Parathyroid adenoma (tissue), 2 donors: ENCODE results near the gene ANAPC1.
"Not testable (repeated sequence)": the region's sequence is repeated elsewhere in the genome, so short reads cannot be mapped to it uniquely, and the experiment has no call there.

Source experiments
- H2AFZ ChIP-seq: fragments of 300-600 bp; sonication (generic); one replicate; pipeline ENCODE4 v1.7.0; 2017; ENCODE audit warnings: antibody characterized with exemption, mild to moderate bottlenecking
- H3K27ac ChIP-seq: fragments of 300-600 bp; sonication (generic); one replicate; pipeline ENCODE4 v1.7.0; 2017
- H3K27me3 ChIP-seq: fragments of 300-600 bp; sonication (generic); one replicate; pipeline ENCODE4 v1.7.0; 2017; ENCODE audit warnings: low read length; ENCODE audit not compliant: control insufficient read depth, insufficient read depth
- H3K36me3 ChIP-seq: fragments of 300-600 bp; sonication (generic); one replicate; pipeline ENCODE4 v1.7.0; 2017; ENCODE audit warnings: low read length; ENCODE audit not compliant: control insufficient read depth, insufficient read depth
- H3K4me1 ChIP-seq: fragments of 300-600 bp; sonication (generic); one replicate; pipeline ENCODE4 v1.7.0; 2017; ENCODE audit warnings: control low read depth
- H3K4me2 ChIP-seq: fragments of 300-600 bp; sonication (generic); one replicate; pipeline ENCODE4 v1.7.0; 2017; ENCODE audit warnings: low read length
- H3K4me3 ChIP-seq: fragments of 300-600 bp; sonication (generic); one replicate; pipeline ENCODE4 v1.7.0; 2017; ENCODE audit warnings: low read depth, low read length
- H3K79me2 ChIP-seq: fragments of 300-600 bp; sonication (generic); one replicate; pipeline ENCODE4 v1.7.0; 2017; ENCODE audit warnings: control low read depth
- H3K9ac ChIP-seq: fragments of 300-600 bp; sonication (generic); one replicate; pipeline ENCODE4 v1.7.0; 2017; ENCODE audit warnings: mild to moderate bottlenecking
- H3K9me3 ChIP-seq: fragments of 300-600 bp; sonication (generic); one replicate; pipeline ENCODE4 v1.7.0; 2017; ENCODE audit warnings: low read length; ENCODE audit not compliant: control insufficient read depth
- TF ChIP-seq, protein P1 (sequence below): fragments of 300-600 bp; sonication (generic); IDR thresholded peaks from one replicate; pipeline ENCODE4 v1.7.0; 2017; ENCODE audit warnings: antibody characterized with exemption, mild to moderate bottlenecking
- donor health status: primary hyperparathyroidism.

ANAPC1 gene

GRCh38 chr2:111747410-111748115, 136.4 kb downstream of the ANAPC1 start:
- H2AFZ ChIP-seq, result peak overlapping the region; percentile 16
- not testable (repeated sequence) for H3K4me3 ChIP-seq, H3K79me2 ChIP-seq, H3K27me3 ChIP-seq, H3K4me2 ChIP-seq, H3K4me1 ChIP-seq, H3K9ac ChIP-seq, H3K36me3 ChIP-seq, H3K27ac ChIP-seq, H3K9me3 ChIP-seq
- TF ChIP-seq, protein P1, sequence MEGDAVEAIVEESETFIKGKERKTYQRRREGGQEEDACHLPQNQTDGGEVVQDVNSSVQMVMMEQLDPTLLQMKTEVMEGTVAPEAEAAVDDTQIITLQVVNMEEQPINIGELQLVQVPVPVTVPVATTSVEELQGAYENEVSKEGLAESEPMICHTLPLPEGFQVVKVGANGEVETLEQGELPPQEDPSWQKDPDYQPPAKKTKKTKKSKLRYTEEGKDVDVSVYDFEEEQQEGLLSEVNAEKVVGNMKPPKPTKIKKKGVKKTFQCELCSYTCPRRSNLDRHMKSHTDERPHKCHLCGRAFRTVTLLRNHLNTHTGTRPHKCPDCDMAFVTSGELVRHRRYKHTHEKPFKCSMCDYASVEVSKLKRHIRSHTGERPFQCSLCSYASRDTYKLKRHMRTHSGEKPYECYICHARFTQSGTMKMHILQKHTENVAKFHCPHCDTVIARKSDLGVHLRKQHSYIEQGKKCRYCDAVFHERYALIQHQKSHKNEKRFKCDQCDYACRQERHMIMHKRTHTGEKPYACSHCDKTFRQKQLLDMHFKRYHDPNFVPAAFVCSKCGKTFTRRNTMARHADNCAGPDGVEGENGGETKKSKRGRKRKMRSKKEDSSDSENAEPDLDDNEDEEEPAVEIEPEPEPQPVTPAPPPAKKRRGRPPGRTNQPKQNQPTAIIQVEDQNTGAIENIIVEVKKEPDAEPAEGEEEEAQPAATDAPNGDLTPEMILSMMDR, result peak; percentile 54

GRCh38 chr2:111744751-111745150, 139.2 kb downstream of the ANAPC1 start:
- H3K4me2 ChIP-seq, H3K4me1 ChIP-seq, H3K36me3 ChIP-seq, H2AFZ ChIP-seq, H3K27me3 ChIP-seq, H3K27ac ChIP-seq, H3K79me2 ChIP-seq, H3K9me3 ChIP-seq, H3K4me3 ChIP-seq, H3K9ac ChIP-seq: not testable (repeated sequence)

DNA sequence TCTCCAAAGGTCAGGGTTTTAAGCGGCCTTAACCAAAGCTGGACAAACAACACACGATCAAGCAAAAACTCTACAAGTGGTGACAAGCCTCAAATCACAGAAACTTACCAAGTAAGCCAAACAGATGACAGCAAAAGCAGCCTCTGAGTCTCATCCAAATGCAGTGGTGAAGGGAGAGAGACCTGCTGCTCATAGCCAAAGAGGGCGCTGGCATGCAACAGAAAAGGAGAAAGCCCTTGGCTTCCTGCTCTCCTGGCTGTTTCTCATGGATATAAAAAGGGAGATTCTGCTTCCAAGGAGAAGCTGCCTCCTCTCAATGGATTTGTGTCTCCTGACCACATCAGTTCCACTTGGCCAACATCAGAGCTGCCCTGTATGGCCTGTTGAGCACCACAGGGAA, 142.5 kb downstream of the ANAPC1 start:
- H3K27ac ChIP-seq, H3K9me3 ChIP-seq, H2AFZ ChIP-seq, H3K4me2 ChIP-seq, H3K36me3 ChIP-seq, H3K4me3 ChIP-seq, H3K4me1 ChIP-seq, H3K9ac ChIP-seq, H3K79me2 ChIP-seq, H3K27me3 ChIP-seq: not testable (repeated sequence)

DNA sequence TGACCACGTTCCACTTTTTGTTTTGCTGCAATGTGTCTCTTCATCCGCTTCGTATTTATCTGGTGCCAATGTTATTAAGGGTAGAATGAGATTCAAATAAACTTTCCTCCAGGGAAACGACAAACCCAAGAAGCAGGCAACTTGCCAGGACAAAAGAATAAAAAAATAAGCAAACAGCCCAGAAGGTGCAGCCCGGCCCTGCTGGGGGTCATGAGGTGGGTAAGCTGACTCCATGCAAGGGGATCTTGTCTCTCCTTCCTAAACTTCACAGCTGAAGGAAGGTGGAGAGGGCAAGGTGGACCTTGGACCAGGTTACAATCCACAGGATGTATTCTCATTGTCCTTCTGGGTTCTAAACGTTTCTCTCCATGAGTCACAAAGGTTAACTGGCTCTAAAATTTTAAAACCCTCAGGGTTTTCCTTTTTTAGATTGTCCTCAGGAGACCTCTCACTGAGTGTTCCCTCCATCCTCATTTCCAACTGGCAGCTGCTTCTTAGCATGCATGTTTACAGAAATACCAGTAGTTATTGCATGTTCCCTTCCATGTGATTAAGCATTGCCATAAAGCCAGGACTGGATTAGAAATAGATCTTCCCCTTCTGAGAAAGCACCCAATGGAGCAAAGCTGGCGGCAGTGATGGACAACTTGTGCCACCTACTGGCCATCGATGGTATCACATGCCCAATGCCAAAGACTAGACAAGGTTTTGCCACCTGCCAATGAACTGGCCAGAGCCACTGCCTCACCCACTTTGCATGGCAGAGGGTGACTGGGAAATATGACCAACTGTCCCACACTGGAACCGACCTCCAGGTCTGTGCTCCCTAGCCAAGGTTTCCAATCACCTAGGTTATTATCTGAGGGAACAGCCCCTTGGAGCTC, 147.9 kb downstream of the ANAPC1 start:
- TF ChIP-seq, protein P1, result peak; percentile 67
- not testable (repeated sequence) for H3K36me3 ChIP-seq, H3K9me3 ChIP-seq, H3K79me2 ChIP-seq, H3K4me3 ChIP-seq, H3K4me1 ChIP-seq, H3K27ac ChIP-seq, H3K9ac ChIP-seq, H3K4me2 ChIP-seq, H2AFZ ChIP-seq, H3K27me3 ChIP-seq

DNA sequence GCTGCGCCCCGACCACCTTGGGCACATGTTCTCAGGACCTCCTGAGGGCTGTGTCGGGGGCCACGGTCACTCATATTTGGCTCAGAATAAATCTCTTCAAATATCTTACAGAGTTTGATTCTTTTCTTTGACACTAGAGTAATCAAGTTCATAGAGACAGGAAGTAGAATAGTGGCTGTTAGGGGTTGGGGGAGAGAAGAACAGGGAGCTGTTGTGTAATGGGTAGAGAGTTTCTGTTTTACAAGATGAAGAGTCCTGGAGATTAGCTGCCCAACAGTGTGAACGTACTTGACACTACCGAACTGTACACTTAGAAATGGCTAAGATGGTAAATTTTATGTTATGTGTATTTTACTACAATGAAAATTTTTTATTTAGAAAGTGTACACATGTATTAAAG, 148.6 kb downstream of the ANAPC1 start:
- H3K9ac ChIP-seq, H3K36me3 ChIP-seq, H2AFZ ChIP-seq, H3K27me3 ChIP-seq, H3K4me3 ChIP-seq, H3K9me3 ChIP-seq, H3K4me2 ChIP-seq, H3K27ac ChIP-seq, H3K4me1 ChIP-seq, H3K79me2 ChIP-seq: not testable (repeated sequence)

- H3K4me1 ChIP-seq, H3K4me3 ChIP-seq, H3K27me3 ChIP-seq, H3K79me2 ChIP-seq, H3K27ac ChIP-seq, H3K36me3 ChIP-seq, H3K4me2 ChIP-seq, H2AFZ ChIP-seq, H3K9ac ChIP-seq, H3K9me3 ChIP-seq: not testable (repeated sequence)
These were observed 154.1 kb downstream of the ANAPC1 start for GRCh38 chr2:111729812-111730458.

DNA sequence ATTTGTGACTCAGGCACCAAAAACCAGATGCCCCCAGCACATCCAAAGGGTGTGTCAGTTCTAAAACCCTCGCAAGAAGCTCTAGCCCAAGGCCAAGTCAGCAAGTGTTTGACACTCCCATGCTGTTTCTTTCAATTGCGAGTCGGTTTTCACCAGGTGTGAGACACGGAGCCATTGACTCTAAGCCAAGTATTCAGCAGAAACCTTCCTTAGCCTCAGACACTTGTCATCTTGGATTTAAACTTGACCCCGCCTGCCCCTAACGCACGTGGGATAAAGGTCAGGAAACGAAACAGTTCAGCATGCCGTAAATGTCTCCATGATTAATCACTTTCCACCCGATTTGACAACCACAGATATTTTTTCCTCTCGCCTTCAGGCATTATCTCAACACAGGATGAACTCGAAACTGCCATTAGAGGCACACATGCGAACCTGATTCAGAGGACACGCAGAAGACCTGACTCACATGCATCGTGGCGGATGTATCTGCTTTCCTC, 156.3 kb downstream of the ANAPC1 start:
- H3K36me3 ChIP-seq, H3K27me3 ChIP-seq, H3K79me2 ChIP-seq, H2AFZ ChIP-seq, H3K4me2 ChIP-seq, H3K27ac ChIP-seq, H3K9ac ChIP-seq, H3K4me1 ChIP-seq, H3K9me3 ChIP-seq, H3K4me3 ChIP-seq: not testable (repeated sequence)

- not testable (repeated sequence) for H2AFZ ChIP-seq, H3K79me2 ChIP-seq, H3K9ac ChIP-seq, H3K9me3 ChIP-seq, H3K36me3 ChIP-seq, H3K4me2 ChIP-seq, H3K4me1 ChIP-seq, H3K4me3 ChIP-seq, H3K27ac ChIP-seq, H3K27me3 ChIP-seq
These were observed 158.3 kb downstream of the ANAPC1 start for GRCh38 chr2:111725742-111726141.

DNA sequence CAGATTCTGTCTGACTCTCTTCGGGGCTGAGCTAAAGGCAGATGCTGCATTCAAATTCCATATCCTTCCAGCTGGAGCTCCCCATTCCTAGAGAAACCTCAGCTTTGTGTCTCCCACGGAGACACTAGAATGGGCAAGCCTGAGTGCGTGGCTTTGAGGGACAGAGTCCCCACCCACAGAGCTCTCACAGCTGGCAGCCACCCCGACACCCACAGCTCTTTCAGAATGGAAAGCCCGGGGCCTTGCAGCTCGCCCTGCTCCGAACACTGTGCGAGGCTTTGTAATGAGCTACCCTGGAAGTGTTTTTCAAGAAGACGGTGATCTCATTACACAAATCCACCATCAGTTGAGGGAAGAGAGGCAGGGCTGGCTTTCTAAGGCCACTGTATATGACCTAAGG, 164.4 kb downstream of the ANAPC1 start:
- H3K27ac ChIP-seq, H3K9me3 ChIP-seq, H3K36me3 ChIP-seq, H3K27me3 ChIP-seq, H3K4me2 ChIP-seq, H3K79me2 ChIP-seq, H3K4me1 ChIP-seq, H3K4me3 ChIP-seq, H3K9ac ChIP-seq, H2AFZ ChIP-seq: not testable (repeated sequence)
